ENCODE results near the gene GREB1L. TPM values are rescaled to one million over a fixed set of nuclear protein-coding genes. Genes with fewer than 3 reads are reported as not detected.

Gene GREB1L
- total RNA-seq, 1 experiment from 2014 or later, result 0.26 TPM

GRCh38 chr18:21300035-21300907 lies 58.2 kb downstream of the GREB1L start:
- ATAC-seq (no peak), DNase-seq (ENCODE audit: low spot score) (no peak)
- Mint-ChIP-seq H3K27me3 (ENCODE audit: low read depth) (no peaks in the 10 kb centered on the region; the same call in none of the 2 replicates), H3K4me3 (no peak overlapping the region), H3K4me1 (peaks cover 28% of the 10 kb centered on the region), H3K9me3 (peaks cover 3% of the 10 kb centered on the region; the same call in 1 of the 2 replicates), H3K36me3 (no peaks in the 10 kb centered on the region), H3K27ac (no peak overlapping the region)
- ChIA-PET POLR2A (no interaction called here), CTCF (no interaction called here)
- TF ChIP-seq IRF1 (CRISPR knock-in tag; IDR thresholded peaks at IDR 0.05), result no peak

- Mint-ChIP-seq H3K4me1 (peaks cover 25% of the 10 kb centered on the region), H3K27me3 (ENCODE audit: low read depth) (no peaks in the 10 kb centered on the region; the same call in none of the 2 replicates), H3K9me3 (peaks cover 3% of the 10 kb centered on the region; the same call in 1 of the 2 replicates), H3K4me3 (no peak overlapping the region), H3K36me3 (no peaks in the 10 kb centered on the region), H3K27ac (no peak overlapping the region)
- POLR2A ChIA-PET, result no interaction called here
- no peak for TF ChIP-seq CTCF (IDR thresholded peaks at IDR 0.05)
- TF ChIP-seq RELA (CRISPR knock-in tag; IDR thresholded peaks at IDR 0.05; ENCODE audit: borderline replicate concordance), result no peak
- no peak for TF ChIP-seq ZBTB21 (CRISPR knock-in tag; IDR thresholded peaks at IDR 0.05; ENCODE audit: borderline replicate concordance)
- no peak for TF ChIP-seq ATF1 (CRISPR knock-in tag; IDR thresholded peaks at IDR 0.05)
- TF ChIP-seq NR1H2 (CRISPR knock-in tag; IDR thresholded peaks at IDR 0.05), result no peak
- TF ChIP-seq NR2C2 (CRISPR knock-in tag; IDR thresholded peaks at IDR 0.05), result no peak
- TF ChIP-seq GABPB1 (CRISPR knock-in tag; IDR thresholded peaks at IDR 0.05), result no peak
- TF ChIP-seq FOXJ3 (CRISPR knock-in tag; IDR thresholded peaks at IDR 0.05; ENCODE audit: borderline replicate concordance), result no peak
- no peak for TF ChIP-seq JAZF1 (CRISPR knock-in tag; IDR thresholded peaks at IDR 0.05)
- no peak for TF ChIP-seq ZNF396 (CRISPR knock-in tag; IDR thresholded peaks at IDR 0.05; ENCODE audit: borderline replicate concordance)
- TF ChIP-seq MYBL2 (CRISPR knock-in tag; IDR thresholded peaks at IDR 0.05), result no peak
- DNase-seq (ENCODE audit: low spot score) (no peak), ATAC-seq (no peak)
- CTCF ChIA-PET, result no interaction called here
Measured at GRCh38 chr18:21300908-21301200, 58.8 kb downstream of the GREB1L start.

- POLR2A ChIA-PET, result no interaction called here
- CTCF ChIA-PET, result no interaction called here
- ATAC-seq (no peak), DNase-seq (ENCODE audit: low spot score) (no peak)
- TF ChIP-seq MXD4 (CRISPR knock-in tag; IDR thresholded peaks at IDR 0.05; ENCODE audit: borderline replicate concordance), result no peak
- TF ChIP-seq TEAD4 (CRISPR knock-in tag; IDR thresholded peaks at IDR 0.05), result no peak
- TF ChIP-seq ZNF423 (CRISPR knock-in tag; IDR thresholded peaks at IDR 0.05), result no peak
- no peak for TF ChIP-seq GTF2I (CRISPR knock-in tag; conservative IDR thresholded peaks at IDR 0.05)
- TF ChIP-seq E2F5 (CRISPR knock-in tag; IDR thresholded peaks at IDR 0.05), result no peak
- no peak for TF ChIP-seq IRF1 (CRISPR knock-in tag; IDR thresholded peaks at IDR 0.05)
- TF ChIP-seq SOX15 (CRISPR knock-in tag; IDR thresholded peaks at IDR 0.05), result no peak
- TF ChIP-seq ZNF671 (CRISPR knock-in tag; IDR thresholded peaks at IDR 0.05), result no peak
- no peak for TF ChIP-seq NR1H2 (CRISPR knock-in tag; IDR thresholded peaks at IDR 0.05)
- TF ChIP-seq ZBTB21 (CRISPR knock-in tag; IDR thresholded peaks at IDR 0.05; ENCODE audit: borderline replicate concordance), result no peak
- TF ChIP-seq AR (CRISPR knock-in tag; IDR thresholded peaks at IDR 0.05), result no peak
- Mint-ChIP-seq H3K9me3 (no peaks in the 10 kb centered on the region), H3K4me1 (peaks cover 17% of the 10 kb centered on the region), H3K27me3 (ENCODE audit: low read depth) (no peaks in the 10 kb centered on the region; the same call in none of the 2 replicates), H3K36me3 (no peaks in the 10 kb centered on the region), H3K27ac (no peak overlapping the region), H3K4me3 (no peak overlapping the region)
Measured at GRCh38 chr18:21303445-21303844, 61.4 kb downstream of the GREB1L start.

Data from WTC11 (cell line).